ENCODE results near the gene MUL1. TPM values are rescaled to one million over a fixed set of nuclear protein-coding genes. Genes with fewer than 3 reads are reported as not detected.

MUL1 gene
- total and polyA plus RNA-seq, 12 donors, result 3.7 to 48.0 (median 32.8) TPM

GRCh38 chr1:20493309-20493708 lies 14.6 kb downstream of the MUL1 start:
- intact Hi-C loops (cut with DNase I), result loop anchor here (5.0 to 10.0 kb wide), 6 partner anchors 56 to 579 kb away; no protein-coding TSS in a partner anchor
- H3K4me1 ChIP-seq (replicated peaks in 1 of 2), result peaks cover 0 to 12% of the 10 kb centered on the region in 2 donors

GRCh38 chr1:20492751-20493150 lies 15.2 kb downstream of the MUL1 start:
- Histone ChIP-seq H3K27me3 (no peaks in the 10 kb centered on the region), H3K4me1 (replicated peaks in 1 of 2) (peaks cover 0 to 12% of the 10 kb centered on the region in 2 donors), H3K4me3 (no peak overlapping the region), H3K36me3 (replicated peaks in 1 of 2) (no peaks in the 10 kb centered on the region), H3K9me3 (replicated peaks in 1 of 3) (no peaks in the 10 kb centered on the region), H3K27ac (no peak overlapping the region)
- intact Hi-C loops (cut with DNase I), result loop anchor here (5.0 to 10.0 kb wide), 6 partner anchors 55 to 578 kb away; no protein-coding TSS in a partner anchor
- WGBS, 4 donors, result 78 to 84% (median 83%) methylated on average over 7 of the region's 7 CpGs
- TF ChIP-seq POLR2A (IDR thresholded peaks at IDR 0.05) (no peak), CTCF (IDR thresholded peaks at IDR 0.05) (no peak)
- peak in 1 of 7 donors; percentile 10 for DNase-seq

More at GRCh38 chr1:20493309-20493708, 14.6 kb downstream of the MUL1 start:
- H3K27me3 ChIP-seq, result no peaks in the 10 kb centered on the region
- no peak overlapping the region for H3K4me3 ChIP-seq
- DNase-seq, result peak in 1 of 7 donors; percentile 9
- WGBS, 4 donors, result 45 to 54% (median 49%) methylated on average over 5 of the region's 5 CpGs
- H3K27ac ChIP-seq, result no peak overlapping the region
- TF ChIP-seq CTCF (IDR thresholded peaks at IDR 0.05) (no peak), POLR2A (IDR thresholded peaks at IDR 0.05) (no peak)
- peaks cover 0 to under 1% of the 10 kb centered on the region in 2 donors for H3K36me3 ChIP-seq (replicated peaks in 1 of 2)
- no peaks in the 10 kb centered on the region for H3K9me3 ChIP-seq (replicated peaks in 1 of 3)

- WGBS, 4 donors, result 65 to 89% (median 84%) methylated on average over 7 of the region's 7 CpGs
- TF ChIP-seq CTCF (IDR thresholded peaks at IDR 0.05) (no peak), POLR2A (IDR thresholded peaks at IDR 0.05) (no peak)
Measured at GRCh38 chr1:20491866-20492265, 16.1 kb downstream of the MUL1 start.

GRCh38 chr1:20491178-20491577 lies 16.8 kb downstream of the MUL1 start:
- WGBS, 4 donors, result 67 to 82% (median 75%) methylated on average over 4 to 6 of the region's 6 CpGs
- Histone ChIP-seq H3K9me3 (replicated peaks in 1 of 3) (no peaks in the 10 kb centered on the region), H3K27me3 (no peaks in the 10 kb centered on the region), H3K4me1 (replicated peaks in 1 of 2) (peaks cover 3 to 21% of the 10 kb centered on the region in 2 donors), H3K27ac (no peak overlapping the region), H3K36me3 (replicated peaks in 1 of 2) (no peaks in the 10 kb centered on the region), H3K4me3 (no peak overlapping the region)
- intact Hi-C loops (cut with DNase I), result loop anchor here (5.0 to 10.0 kb wide), 6 partner anchors 54 to 576 kb away; no protein-coding TSS in a partner anchor
- no peak for TF ChIP-seq CTCF (IDR thresholded peaks at IDR 0.05)
- no peak for TF ChIP-seq POLR2A (IDR thresholded peaks at IDR 0.05)
- peak in 1 of 7 donors; percentile 19 for DNase-seq

More at GRCh38 chr1:20491866-20492265, 16.1 kb downstream of the MUL1 start:
- Histone ChIP-seq H3K4me1 (replicated peaks in 1 of 2) (peaks cover 0 to 14% of the 10 kb centered on the region in 2 donors), H3K9me3 (replicated peaks in 1 of 3) (no peaks in the 10 kb centered on the region), H3K27me3 (no peaks in the 10 kb centered on the region), H3K36me3 (replicated peaks in 1 of 2) (no peaks in the 10 kb centered on the region), H3K4me3 (no peak overlapping the region), H3K27ac (no peak overlapping the region)
- DNase-seq, result no peak
- intact Hi-C loops (cut with DNase I), result loop anchor here (5.0 to 10.0 kb wide), 6 partner anchors 55 to 577 kb away; no protein-coding TSS in a partner anchor

All from adrenal gland (tissue), 12 donors.